IMR-90 (cell line): ENCODE measurements around the gene TWIST2. TPM values are rescaled to one million over a fixed set of nuclear protein-coding genes. Genes with fewer than 3 reads are reported as not detected.

ENCODE experiments used
- ATAC-seq: fragments of 200-7000 bp; cut with Tn5 transposase; 2 replicates; pipeline ENCODE4 v1.9.1; 2020; ENCODE audit warnings: low read depth, mild to moderate bottlenecking, moderate library complexity
- BruUV-seq: library from RNA; stranded (reverse); fragments of 400-500 nt; replicated peaks from 2 replicates; lab custom pipeline; 2021; lab: Mats Ljungman, UMichigan
- CTCF ChIA-PET: fragments of 300-600 bp; formaldehyde crosslinking; extraction: SDS; loops from one replicate; lab custom pipeline; 2021; ENCODE audit warnings: antibody characterized with exemption; lab: Yijun Ruan, JAX
- POLR2A ChIA-PET: fragments of 300-600 bp; sonication (Branson Sonifier 250); formaldehyde crosslinking; loops from one replicate; lab custom pipeline; 2022; ENCODE audit warnings: antibody characterized with exemption; ENCODE audit not compliant: unreplicated experiment; lab: Charles Lee
- DNase-seq: peaks from one replicate; pipeline ENCODE4 v3.0.0; 2013
- H2AFZ ChIP-seq: replicated peaks from 2 replicates; pipeline ENCODE3; 2013; ENCODE audit warnings: low read length, mild to moderate bottlenecking; ENCODE audit not compliant: poor library complexity
- H2AK5ac ChIP-seq: 2 replicates; pipeline ENCODE4 v1.6.1; 2013; ENCODE audit warnings: low read depth, low read length, inconsistent platforms
- H2AK9ac ChIP-seq: replicated peaks from 2 replicates; pipeline ENCODE3; 2013; ENCODE audit warnings: mild to moderate bottlenecking, low read depth, low read length, moderate library complexity; ENCODE audit not compliant: poor library complexity
- H2BK120ac ChIP-seq: 2 replicates; pipeline ENCODE4 v1.6.1; 2013; ENCODE audit warnings: low read depth, low read length, inconsistent platforms
- H2BK15ac ChIP-seq: 3 replicates; pipeline ENCODE4 v1.6.1; 2013; ENCODE audit warnings: low read depth, low read length, inconsistent platforms
- H2BK20ac ChIP-seq: 2 replicates; pipeline ENCODE4 v1.6.1; 2013; ENCODE audit warnings: low read depth, mild to moderate bottlenecking, inconsistent platforms, low read length, moderate library complexity
- H2BK5ac ChIP-seq: 2 replicates; pipeline ENCODE4 v1.6.1; 2013; ENCODE audit warnings: mild to moderate bottlenecking, low read depth, low read length, inconsistent platforms; ENCODE audit not compliant: poor library complexity, severe bottlenecking
- H3K14ac ChIP-seq: replicated peaks from 2 replicates; pipeline ENCODE4 v1.6.1; 2013; ENCODE audit warnings: low read depth, low read length, inconsistent platforms
- H3K18ac ChIP-seq: 2 replicates; pipeline ENCODE4 v1.6.1; 2013; ENCODE audit warnings: low read depth, low read length, control low read depth
- H3K23ac ChIP-seq: 2 replicates; pipeline ENCODE4 v1.6.1; 2013; ENCODE audit warnings: low read depth, low read length, inconsistent platforms
- H3K27ac ChIP-seq: 2 replicates; pipeline ENCODE4 v1.5.1; 2013; ENCODE audit warnings: mild to moderate bottlenecking, control low read depth, low read length; ENCODE audit not compliant: insufficient read depth
- H3K27me3 ChIP-seq: 2 replicates; pipeline ENCODE4 v1.6.1; 2013; ENCODE audit warnings: low read length; ENCODE audit not compliant: control insufficient read depth, insufficient read depth
- H3K36me3 ChIP-seq: 2 replicates; pipeline ENCODE4 v1.6.1; 2013; ENCODE audit warnings: low read length, mixed read lengths; ENCODE audit not compliant: control insufficient read depth, insufficient read depth
- H3K4ac ChIP-seq: 2 replicates; pipeline ENCODE4 v1.6.1; 2013; ENCODE audit warnings: low read depth, low read length, inconsistent platforms
- H3K4me1 ChIP-seq: 2 replicates; pipeline ENCODE4 v1.6.1; 2013; ENCODE audit warnings: low read length, mixed read lengths; ENCODE audit not compliant: control insufficient read depth, insufficient read depth
- H3K4me2 ChIP-seq: 2 replicates; pipeline ENCODE4 v1.6.1; 2013; ENCODE audit warnings: low read depth, mild to moderate bottlenecking, control low read depth, low read length, moderate library complexity
- H3K4me3 ChIP-seq: 2 replicates; pipeline ENCODE4 v1.5.1; 2013; ENCODE audit warnings: low read depth, mild to moderate bottlenecking, control low read depth, low read length, moderate library complexity; ENCODE audit not compliant: insufficient read depth
- H3K56ac ChIP-seq: 2 replicates; pipeline ENCODE4 v1.6.1; 2013; ENCODE audit warnings: low read length, inconsistent platforms; ENCODE audit not compliant: insufficient read depth; ENCODE audit errors: extremely low read depth
- H3K79me1 ChIP-seq, 2 experiments: 2 replicates each; pipeline ENCODE4 v1.6.1; 2013; ENCODE audit warnings: low read length in 2 of 2, inconsistent platforms in 1 of 2, low read depth in 1 of 2
- H3K9ac ChIP-seq: 2 replicates; pipeline ENCODE4 v1.6.1; 2013; ENCODE audit warnings: low read depth, low read length, control low read depth
- H3K9me1 ChIP-seq: 2 replicates; pipeline ENCODE4 v1.6.1; 2013; ENCODE audit warnings: low read length, inconsistent platforms; ENCODE audit not compliant: insufficient read depth
- H3K9me3 ChIP-seq: 2 replicates; pipeline ENCODE4 v1.6.1; 2013; ENCODE audit warnings: low read length; ENCODE audit not compliant: control insufficient read depth, insufficient read depth
- H4K20me1 ChIP-seq: 2 replicates; pipeline ENCODE4 v1.6.1; 2013; ENCODE audit warnings: low read length, inconsistent platforms; ENCODE audit not compliant: insufficient read depth
- H4K5ac ChIP-seq: 2 replicates; pipeline ENCODE4 v1.6.1; 2013; ENCODE audit warnings: mild to moderate bottlenecking, low read depth, low read length, control low read depth
- H4K8ac ChIP-seq, 2 experiments: 2 replicates each; pipeline ENCODE4 v1.6.1; 2013; ENCODE audit warnings: low read depth in 2 of 2, low read length in 2 of 2, control low read depth in 1 of 2, inconsistent platforms in 1 of 2
- H4K91ac ChIP-seq: 2 replicates; pipeline ENCODE4 v1.6.1; 2013; ENCODE audit warnings: low read depth, low read length, inconsistent platforms; ENCODE audit not compliant: insufficient read depth
- BHLHE40 ChIP-seq: fragments of 150-350 bp; IDR thresholded peaks from 2 replicates; pipeline ENCODE4 v1.6.1; 2016; ENCODE audit warnings: mild to moderate bottlenecking, low read depth, low read length
- CEBPB ChIP-seq: IDR thresholded peaks from 2 replicates; pipeline ENCODE4 v1.6.1; 2012; ENCODE audit warnings: low read depth, low read length, improper control_type of control experiment
- CHD1 ChIP-seq: IDR thresholded peaks from 2 replicates; pipeline ENCODE4 v1.6.1; 2012; ENCODE audit warnings: low read depth, low read length, improper control_type of control experiment
- CTCF ChIP-seq: conservative IDR thresholded peaks from 2 replicates; pipeline ENCODE4 v1.5.1; 2012; ENCODE audit warnings: mild to moderate bottlenecking, low read depth, low read length, improper control_type of control experiment
- FOS ChIP-seq: fragments of 150-350 bp; IDR thresholded peaks from 2 replicates; pipeline ENCODE4 v1.6.1; 2016; ENCODE audit warnings: low read depth, low read length
- MAFK ChIP-seq: IDR thresholded peaks from 2 replicates; pipeline ENCODE4 v1.6.1; 2012; ENCODE audit warnings: low read depth, low read length, improper control_type of control experiment
- MXI1 ChIP-seq: IDR thresholded peaks from 2 replicates; pipeline ENCODE4 v1.6.1; 2012; ENCODE audit warnings: low read depth, mild to moderate bottlenecking, low read length, moderate library complexity, borderline replicate concordance
- NFE2L2 ChIP-seq: fragments of 150-350 bp; IDR thresholded peaks from 2 replicates; pipeline ENCODE4 v1.6.1; 2016; ENCODE audit warnings: low read depth, mild to moderate bottlenecking, low read length
- POLR2A ChIP-seq: IDR thresholded peaks from 2 replicates; pipeline ENCODE4 v1.6.1; 2012; ENCODE audit warnings: mild to moderate bottlenecking, low read depth, low read length
- RAD21 ChIP-seq: IDR thresholded peaks from 2 replicates; pipeline ENCODE4 v1.6.1; 2012; ENCODE audit warnings: low read length, improper control_type of control experiment
- RCOR1 ChIP-seq: IDR thresholded peaks from 2 replicates; pipeline ENCODE4 v1.6.1; 2012; ENCODE audit warnings: mild to moderate bottlenecking, low read length, improper control_type of control experiment; ENCODE audit not compliant: insufficient replicate concordance
- RFX5 ChIP-seq: IDR thresholded peaks from 2 replicates; pipeline ENCODE4 v1.8.0; 2012; ENCODE audit warnings: low read depth, mild to moderate bottlenecking, low read length, moderate library complexity
- SMC3 ChIP-seq: fragments of 150-350 bp; IDR thresholded peaks from 2 replicates; pipeline ENCODE4 v1.6.1; 2016; ENCODE audit warnings: low read depth, mild to moderate bottlenecking, antibody characterized with exemption, low read length, moderate library complexity
- WGBS, 2 experiments: methylation state at CpG; one replicate each; pipeline versions ENCODE4 v1.1.5 to v1.1.7; 2013; ENCODE audit warnings: missing lambda C conversion rate in 2 of 2; ENCODE audit not compliant: insufficient read length in 1 of 2; ENCODE audit errors: extremely low coverage in 2 of 2; 5-methylcytosine and 5-hydroxymethylcytosine counted together
- dilution Hi-C: fragments of 300-500 bp; cut with HindIII; formaldehyde crosslinking; loops from one replicate; pipeline ENCODE4 v1.14.3; 2018; ENCODE audit warnings: low sequenced_read_pairs; ENCODE audit not compliant: unreplicated experiment
- in situ Hi-C: fragments of 300-500 bp; cut with MboI; formaldehyde crosslinking; loops from 3 replicates; pipeline ENCODE4 v1.14.3; 2019; ENCODE audit warnings: low sequenced_read_pairs, inconsistent platforms, mixed read lengths
- intact Hi-C: fragments of 100-400 bp; cut with micrococcal nuclease; formaldehyde crosslinking; loops from 2 replicates; pipeline ENCODE4 v1.10.0; 2022
- polyA plus RNA-seq, 3 experiments: library from polyadenylated mRNA; depleted of rRNA; stranded (reverse); fragments of >200 nt; gene quantifications; 2 replicates each; pipeline ENCODE4 v1.2.3, GENCODE V29; 2012; ENCODE audit warnings: low replicate concordance in 1 of 3
- total RNA-seq: library from RNA; depleted of rRNA; stranded (reverse); fragments of >200 nt; gene quantifications from 2 replicates; pipeline ENCODE4 v1.2.3, GENCODE V29; 2012
- TF ChIP-seq, protein P1 (sequence below): fragments of 150-350 bp; IDR thresholded peaks from 2 replicates; pipeline ENCODE4 v1.6.1; 2016; ENCODE audit warnings: low read depth, mild to moderate bottlenecking, low read length, moderate library complexity, borderline replicate concordance
- TF ChIP-seq, protein P2 (sequence below): fragments of 150-350 bp; IDR thresholded peaks from 2 replicates; pipeline ENCODE4 v1.6.1; 2017; ENCODE audit warnings: mild to moderate bottlenecking, antibody characterized with exemption, low read length, low read depth

TWIST2 gene
- total and polyA plus RNA-seq, 2 of the 4 experiments (the other 2 are of a cell fraction) = 9.3 to 33.6 TPM

- CTCF ChIA-PET = interaction anchor here (0.6 kb wide), 1 partner anchor 72 kb away, joined by 3 read pairs; no protein-coding TSS in a partner anchor
- Histone ChIP-seq H2BK20ac (no peak overlapping the region), H3K9ac (no peak overlapping the region), H3K4me3 (no peak overlapping the region), H4K8ac (no peak overlapping the region), H2AK5ac (peak overlapping the region; percentile 23; the same call in 1 of the 2 replicates), H3K36me3 (peaks cover 14% of the 10 kb centered on the region; the same call in 1 of the 2 replicates), H3K14ac (no peak overlapping the region), H4K91ac (no peak overlapping the region), H3K18ac (no peak overlapping the region), H3K27me3 (no peaks in the 10 kb centered on the region), H3K4ac (no peak overlapping the region), H3K4me1 (peaks cover 26% of the 10 kb centered on the region), H4K5ac (no peak overlapping the region), H2AFZ (no peak overlapping the region), H2BK15ac (no peak overlapping the region), H2BK120ac (no peak overlapping the region), H3K79me1 (peaks cover 8 to 81% of the 10 kb centered on the region in 2 experiments; a peak in 3 of 4 replicates), H3K9me3 (no peaks in the 10 kb centered on the region), H3K9me1 (peaks cover 12% of the 10 kb centered on the region; the same call in 1 of the 2 replicates), H3K56ac (no peak overlapping the region), H3K27ac (no peak overlapping the region), H2BK5ac (no peak overlapping the region), H3K4me2 (no peak overlapping the region), H3K23ac (no peak overlapping the region), H2AK9ac (no peak overlapping the region), H4K20me1 (peaks cover 25% of the 10 kb centered on the region)
- BruUV-seq = no TSS peak
- intact Hi-C loops (no loop called here), dilution Hi-C loops (no loop called here), in situ Hi-C loops (no loop called here)
- ATAC-seq (no peak), DNase-seq (no peak)
- WGBS, 2 experiments = 90% methylated on average over 7 of the region's 13 CpGs; no CpG with 5 or more reads in 1 of the 2 experiments
- POLR2A ChIA-PET = no interaction called here
- TF ChIP-seq NFE2L2 (no peak), MXI1 (no peak), CHD1 (no peak), MAFK (no peak), SMC3 (no peak), POLR2A (no peak), FOS (no peak), RCOR1 (no peak), RFX5 (no peak), BHLHE40 (no peak), CEBPB (no peak), RAD21 (no peak), CTCF (no peak)
- TF ChIP-seq, protein P1, sequence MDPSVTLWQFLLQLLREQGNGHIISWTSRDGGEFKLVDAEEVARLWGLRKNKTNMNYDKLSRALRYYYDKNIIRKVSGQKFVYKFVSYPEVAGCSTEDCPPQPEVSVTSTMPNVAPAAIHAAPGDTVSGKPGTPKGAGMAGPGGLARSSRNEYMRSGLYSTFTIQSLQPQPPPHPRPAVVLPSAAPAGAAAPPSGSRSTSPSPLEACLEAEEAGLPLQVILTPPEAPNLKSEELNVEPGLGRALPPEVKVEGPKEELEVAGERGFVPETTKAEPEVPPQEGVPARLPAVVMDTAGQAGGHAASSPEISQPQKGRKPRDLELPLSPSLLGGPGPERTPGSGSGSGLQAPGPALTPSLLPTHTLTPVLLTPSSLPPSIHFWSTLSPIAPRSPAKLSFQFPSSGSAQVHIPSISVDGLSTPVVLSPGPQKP = no peak
- TF ChIP-seq, protein P2, sequence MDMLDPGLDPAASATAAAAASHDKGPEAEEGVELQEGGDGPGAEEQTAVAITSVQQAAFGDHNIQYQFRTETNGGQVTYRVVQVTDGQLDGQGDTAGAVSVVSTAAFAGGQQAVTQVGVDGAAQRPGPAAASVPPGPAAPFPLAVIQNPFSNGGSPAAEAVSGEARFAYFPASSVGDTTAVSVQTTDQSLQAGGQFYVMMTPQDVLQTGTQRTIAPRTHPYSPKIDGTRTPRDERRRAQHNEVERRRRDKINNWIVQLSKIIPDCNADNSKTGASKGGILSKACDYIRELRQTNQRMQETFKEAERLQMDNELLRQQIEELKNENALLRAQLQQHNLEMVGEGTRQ = no peak
Measured at GRCh38 chr2:238894226-238894949, 46.5 kb downstream of the TWIST2 start.
